Neural cell (in vitro differentiated cells): Measurements from ENCODE around the gene LCT. TPM values are rescaled to one million over a fixed set of nuclear protein-coding genes. Genes with fewer than 3 reads are reported as not detected.

Source experiments
- H2AFZ ChIP-seq: fragments of 200-600, 300-800 bp; sonication (generic), shearing (Covaris generic); 2 replicates; pipeline ENCODE4 v1.6.0; 2014; ENCODE audit warnings: low read depth, mild to moderate bottlenecking, antibody characterized with exemption, low read length, moderate library complexity
- H3F3A ChIP-seq: fragments of 200-600 bp; shearing (Covaris generic); 2 replicates; pipeline ENCODE4 v1.6.1; 2016; ENCODE audit warnings: mild to moderate bottlenecking, moderate library complexity, mixed read lengths, antibody characterized with exemption, low read length; ENCODE audit not compliant: insufficient read depth, poor library complexity, severe bottlenecking
- H3K27ac ChIP-seq: fragments of 200-600, 300-800 bp; sonication (generic), shearing (Covaris generic); 2 replicates; pipeline ENCODE4 v1.5.1; 2014; ENCODE audit warnings: mild to moderate bottlenecking, low read length, moderate library complexity
- H3K27me3 ChIP-seq: fragments of 300-800, 200-600 bp; sonication (generic), shearing (Covaris generic); 2 replicates; pipeline ENCODE4 v1.6.0; 2014; ENCODE audit warnings: mild to moderate bottlenecking, low read depth, low read length, moderate library complexity; ENCODE audit not compliant: insufficient read depth
- H3K36me3 ChIP-seq: fragments of 300-800, 200-600 bp; sonication (generic), shearing (Covaris generic); 2 replicates; pipeline ENCODE4 v1.5.1; 2014; ENCODE audit warnings: mild to moderate bottlenecking, antibody characterized with exemption, low read length, moderate library complexity; ENCODE audit not compliant: insufficient read depth
- H3K4me2 ChIP-seq: fragments of 300-800, 200-600 bp; sonication (generic), shearing (Covaris generic); 2 replicates; pipeline ENCODE4 v1.6.0; 2014; ENCODE audit warnings: mild to moderate bottlenecking, low read length
- H3K4me3 ChIP-seq: fragments of 300-800, 200-600 bp; sonication (generic), shearing (Covaris generic); 2 replicates; pipeline ENCODE4 v1.5.1; 2014; ENCODE audit warnings: mild to moderate bottlenecking, low read length, moderate library complexity
- H3K79me2 ChIP-seq: fragments of 200-600 bp; shearing (Covaris generic); replicated peaks from 2 replicates; pipeline ENCODE4 v1.6.0; 2014; ENCODE audit warnings: mild to moderate bottlenecking, low read length, moderate library complexity; ENCODE audit not compliant: insufficient read depth
- H3K9ac ChIP-seq: fragments of 300-800, 200-600 bp; sonication (generic), shearing (Covaris generic); 2 replicates; pipeline ENCODE4 v1.6.1; 2016; ENCODE audit warnings: mild to moderate bottlenecking, low read length, mixed read lengths
- H3K9me2 ChIP-seq: fragments of 200-600 bp; shearing (Covaris generic); 2 replicates; pipeline ENCODE4 v1.6.1; 2016; ENCODE audit warnings: mild to moderate bottlenecking, low read length, mixed read lengths; ENCODE audit not compliant: insufficient read depth
- H3K9me3 ChIP-seq: fragments of 200-600, 300-800 bp; sonication (generic), shearing (Covaris generic); 2 replicates; pipeline ENCODE4 v1.6.1; 2016; ENCODE audit warnings: mild to moderate bottlenecking, mixed run types, low read length, moderate library complexity, mixed read lengths
- H4K20me1 ChIP-seq: fragments of 200-600 bp; shearing (Covaris generic); 2 replicates; pipeline ENCODE4 v1.6.1; 2016; ENCODE audit warnings: mild to moderate bottlenecking, mixed run types; ENCODE audit not compliant: insufficient read depth
- EP300 ChIP-seq: fragments of 450-650 bp; conservative IDR thresholded peaks from 2 replicates; pipeline ENCODE4 v1.6.1; 2014; ENCODE audit warnings: antibody characterized with exemption, mild to moderate bottlenecking, moderate library complexity; ENCODE audit not compliant: poor library complexity, severe bottlenecking
- EZH2 ChIP-seq: fragments of 200-600, 300-800 bp; shearing (Covaris generic), sonication (generic); IDR thresholded peaks from 2 replicates; pipeline ENCODE4 v1.6.1; 2014; ENCODE audit warnings: antibody characterized with exemption, low read length, borderline replicate concordance, mild to moderate bottlenecking; ENCODE audit not compliant: insufficient read depth, poor library complexity, severe bottlenecking
- MXI1 ChIP-seq: fragments of 450-650 bp; conservative IDR thresholded peaks from 2 replicates; pipeline ENCODE4 v1.6.1; 2014; ENCODE audit warnings: antibody characterized with exemption, mild to moderate bottlenecking; ENCODE audit not compliant: poor library complexity, severe bottlenecking
- POLR2AphosphoS5 ChIP-seq: IDR thresholded peaks from 2 replicates; pipeline ENCODE4 v1.6.1; 2012
- RAD21 ChIP-seq: fragments of 450-650 bp; conservative IDR thresholded peaks from 2 replicates; pipeline ENCODE4 v1.6.1; 2014; ENCODE audit warnings: antibody characterized with exemption, mild to moderate bottlenecking, moderate library complexity
- SMC3 ChIP-seq: fragments of 450-650 bp; conservative IDR thresholded peaks from 2 replicates; pipeline ENCODE4 v1.6.1; 2014; ENCODE audit warnings: antibody characterized with exemption, mild to moderate bottlenecking, moderate library complexity; ENCODE audit not compliant: poor library complexity
- TAF1 ChIP-seq: IDR thresholded peaks from 2 replicates; pipeline ENCODE4 v1.6.1; 2012; ENCODE audit warnings: low read depth
- polyA plus RNA-seq: library from polyadenylated mRNA; depleted of rRNA; stranded (reverse); fragments of >200 nt; gene quantifications from 2 replicates; pipeline ENCODE4 v1.2.3, GENCODE V29; 2014
- small RNA-seq, 3 experiments: library from RNA; depleted of rRNA; stranded (forward); fragments of <200 nt; gene quantifications; one replicate each; pipeline ENCODE3, GENCODE V24; 2012
- TF ChIP-seq, protein P1 (sequence below): IDR thresholded peaks from 2 replicates; pipeline ENCODE4 v1.6.1; 2012; ENCODE audit warnings: borderline replicate concordance
- TF ChIP-seq, protein P2 (sequence below): fragments of 450-650 bp; IDR thresholded peaks from 2 replicates; pipeline ENCODE4 v1.5.1; 2014; ENCODE audit warnings: antibody characterized with exemption, mild to moderate bottlenecking, moderate library complexity; ENCODE audit not compliant: poor library complexity, severe bottlenecking

Gene LCT
- polyA plus RNA-seq, 1 donor from 2014 or later, result not detected

DNA sequence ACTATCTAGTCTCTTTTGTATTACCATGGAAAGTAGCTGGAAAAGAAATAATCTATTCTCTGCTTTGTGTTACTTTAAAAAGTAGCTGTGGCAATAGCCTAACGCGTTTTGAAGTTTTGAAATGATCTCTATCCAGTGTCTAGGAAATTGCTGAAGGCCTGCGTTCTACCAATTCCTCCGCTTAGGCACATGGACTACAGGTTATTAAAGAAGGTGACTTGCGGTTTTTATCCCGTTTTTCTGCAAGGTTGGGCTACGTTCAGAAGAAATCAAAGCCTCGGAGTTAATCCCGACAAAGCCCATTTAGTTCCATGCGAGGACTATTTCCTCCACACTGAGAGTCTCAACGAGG is 96.0 kb downstream of the LCT start:
- peaks cover 38% of the 10 kb centered on the region for H3K79me2 ChIP-seq
- no peaks in the 10 kb centered on the region for H3K9me2 ChIP-seq
- peak overlapping the region; percentile 46 for H2AFZ ChIP-seq
- no peak overlapping the region for H3K9ac ChIP-seq
- TF ChIP-seq TAF1 (no peak), EP300 (no peak), POLR2AphosphoS5 (no peak), EZH2 (no peak), SMC3 (no peak), MXI1 (no peak), RAD21 (no peak)
- TF ChIP-seq, protein P1, sequence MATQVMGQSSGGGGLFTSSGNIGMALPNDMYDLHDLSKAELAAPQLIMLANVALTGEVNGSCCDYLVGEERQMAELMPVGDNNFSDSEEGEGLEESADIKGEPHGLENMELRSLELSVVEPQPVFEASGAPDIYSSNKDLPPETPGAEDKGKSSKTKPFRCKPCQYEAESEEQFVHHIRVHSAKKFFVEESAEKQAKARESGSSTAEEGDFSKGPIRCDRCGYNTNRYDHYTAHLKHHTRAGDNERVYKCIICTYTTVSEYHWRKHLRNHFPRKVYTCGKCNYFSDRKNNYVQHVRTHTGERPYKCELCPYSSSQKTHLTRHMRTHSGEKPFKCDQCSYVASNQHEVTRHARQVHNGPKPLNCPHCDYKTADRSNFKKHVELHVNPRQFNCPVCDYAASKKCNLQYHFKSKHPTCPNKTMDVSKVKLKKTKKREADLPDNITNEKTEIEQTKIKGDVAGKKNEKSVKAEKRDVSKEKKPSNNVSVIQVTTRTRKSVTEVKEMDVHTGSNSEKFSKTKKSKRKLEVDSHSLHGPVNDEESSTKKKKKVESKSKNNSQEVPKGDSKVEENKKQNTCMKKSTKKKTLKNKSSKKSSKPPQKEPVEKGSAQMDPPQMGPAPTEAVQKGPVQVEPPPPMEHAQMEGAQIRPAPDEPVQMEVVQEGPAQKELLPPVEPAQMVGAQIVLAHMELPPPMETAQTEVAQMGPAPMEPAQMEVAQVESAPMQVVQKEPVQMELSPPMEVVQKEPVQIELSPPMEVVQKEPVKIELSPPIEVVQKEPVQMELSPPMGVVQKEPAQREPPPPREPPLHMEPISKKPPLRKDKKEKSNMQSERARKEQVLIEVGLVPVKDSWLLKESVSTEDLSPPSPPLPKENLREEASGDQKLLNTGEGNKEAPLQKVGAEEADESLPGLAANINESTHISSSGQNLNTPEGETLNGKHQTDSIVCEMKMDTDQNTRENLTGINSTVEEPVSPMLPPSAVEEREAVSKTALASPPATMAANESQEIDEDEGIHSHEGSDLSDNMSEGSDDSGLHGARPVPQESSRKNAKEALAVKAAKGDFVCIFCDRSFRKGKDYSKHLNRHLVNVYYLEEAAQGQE, result no peak
- TF ChIP-seq, protein P2, sequence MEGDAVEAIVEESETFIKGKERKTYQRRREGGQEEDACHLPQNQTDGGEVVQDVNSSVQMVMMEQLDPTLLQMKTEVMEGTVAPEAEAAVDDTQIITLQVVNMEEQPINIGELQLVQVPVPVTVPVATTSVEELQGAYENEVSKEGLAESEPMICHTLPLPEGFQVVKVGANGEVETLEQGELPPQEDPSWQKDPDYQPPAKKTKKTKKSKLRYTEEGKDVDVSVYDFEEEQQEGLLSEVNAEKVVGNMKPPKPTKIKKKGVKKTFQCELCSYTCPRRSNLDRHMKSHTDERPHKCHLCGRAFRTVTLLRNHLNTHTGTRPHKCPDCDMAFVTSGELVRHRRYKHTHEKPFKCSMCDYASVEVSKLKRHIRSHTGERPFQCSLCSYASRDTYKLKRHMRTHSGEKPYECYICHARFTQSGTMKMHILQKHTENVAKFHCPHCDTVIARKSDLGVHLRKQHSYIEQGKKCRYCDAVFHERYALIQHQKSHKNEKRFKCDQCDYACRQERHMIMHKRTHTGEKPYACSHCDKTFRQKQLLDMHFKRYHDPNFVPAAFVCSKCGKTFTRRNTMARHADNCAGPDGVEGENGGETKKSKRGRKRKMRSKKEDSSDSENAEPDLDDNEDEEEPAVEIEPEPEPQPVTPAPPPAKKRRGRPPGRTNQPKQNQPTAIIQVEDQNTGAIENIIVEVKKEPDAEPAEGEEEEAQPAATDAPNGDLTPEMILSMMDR, result no peak
- H3K4me3 ChIP-seq, result peak overlapping the region; percentile 89
- no peak overlapping the region for H3K4me2 ChIP-seq
- H3F3A ChIP-seq, result peaks cover 4% of the 10 kb centered on the region
- no peaks in the 10 kb centered on the region for H3K9me3 ChIP-seq
- H3K27ac ChIP-seq, result peak overlapping the region; percentile 98
- no peaks in the 10 kb centered on the region for H3K27me3 ChIP-seq
- peaks cover 3% of the 10 kb centered on the region for H3K36me3 ChIP-seq
- no peaks in the 10 kb centered on the region for H4K20me1 ChIP-seq

DNA sequence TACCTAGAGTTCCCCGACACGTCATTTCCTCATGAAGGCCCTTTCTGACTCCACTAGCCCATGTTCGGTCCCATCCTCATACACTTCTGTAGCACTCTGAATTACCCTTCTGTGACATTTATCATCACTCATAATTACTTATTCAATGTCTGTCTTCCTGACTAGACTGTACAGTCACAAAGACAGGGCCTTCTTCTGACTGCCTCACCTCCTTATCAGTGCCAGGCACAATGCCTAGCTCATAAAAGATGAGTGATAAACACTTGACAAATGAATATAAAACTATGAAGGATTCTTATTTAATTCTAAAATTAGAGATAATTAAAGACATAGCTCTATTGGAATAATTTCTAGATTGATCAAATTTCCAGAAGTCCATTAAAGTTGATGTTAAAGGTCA is 96.8 kb downstream of the LCT start:
- no peak for TF ChIP-seq TAF1
- Histone ChIP-seq H3K36me3 (peaks cover 3% of the 10 kb centered on the region), H3K4me3 (no peak overlapping the region), H3K79me2 (peaks cover 30% of the 10 kb centered on the region), H3K27me3 (no peaks in the 10 kb centered on the region), H2AFZ (no peak overlapping the region), H3K4me2 (no peak overlapping the region), H3F3A (peaks cover 4% of the 10 kb centered on the region), H3K9me2 (no peaks in the 10 kb centered on the region), H3K9ac (no peak overlapping the region), H4K20me1 (no peaks in the 10 kb centered on the region), H3K27ac (no peak overlapping the region), H3K9me3 (no peaks in the 10 kb centered on the region)

Small RNA genes within 50 kb of the gene (small RNA-seq; reads per million reads assigned to genes)
- 0 to 1.2 (median 0) reads per million in 3 experiments for gene RF00019

Other genes with a start within 250 kb of the LCT start
- gene UBXN4, start 95.3 kb downstream of the LCT start, polyA plus RNA-seq, result 142 and 158 TPM in 2 replicates
- gene MCM6, start 39.3 kb upstream of the LCT start, polyA plus RNA-seq, result 7.0 and 7.1 TPM in 2 replicates
- 37.9 and 38.7 TPM in 2 replicates for gene DARS1, start 148.4 kb upstream of the LCT start, polyA plus RNA-seq